Liver (tissue), 9 donors: ENCODE results near the gene MEF2D. TPM values are rescaled to one million over a fixed set of nuclear protein-coding genes. Genes with fewer than 3 reads are reported as not detected.
A peak's percentile ranks its signal among the peaks of the same experiment; 100 is the strongest.

Experiments used
- DNase-seq: peaks from one replicate; pipeline ENCODE4 v3.0.0-alpha.2; 2017; ENCODE audit warnings: low spot score
- H3K27ac ChIP-seq, 2 donors: one replicate each; pipeline ENCODE4 v1.7.0; 2013; ENCODE audit warnings: inconsistent platforms in 2 of 2, low read length in 2 of 2, control low read depth in 1 of 2, low read depth in 1 of 2, mild to moderate bottlenecking in 1 of 2
- H3K27me3 ChIP-seq, 4 donors: one replicate each; pipeline versions ENCODE4 v1.6.1 to v1.7.0; 2013; ENCODE audit warnings: low read length in 3 of 4, inconsistent platforms in 1 of 4, mild to moderate bottlenecking in 1 of 4, moderate library complexity in 1 of 4; ENCODE audit not compliant: control insufficient read depth in 4 of 4, insufficient read depth in 4 of 4
- H3K36me3 ChIP-seq, 4 donors: one replicate each; pipeline versions ENCODE4 v1.6.1 to v1.7.0; 2013; ENCODE audit warnings: low read length in 3 of 4, mild to moderate bottlenecking in 3 of 4, low read depth in 1 of 4, moderate library complexity in 1 of 4; ENCODE audit not compliant: control insufficient read depth in 4 of 4, insufficient read depth in 3 of 4
- H3K4me1 ChIP-seq, 4 donors: one replicate each; pipeline versions ENCODE4 v1.6.1 to v1.7.0; 2013; ENCODE audit warnings: low read length in 3 of 4, mild to moderate bottlenecking in 3 of 4, moderate library complexity in 1 of 4; ENCODE audit not compliant: control insufficient read depth in 4 of 4, insufficient read depth in 4 of 4
- H3K4me3 ChIP-seq, 3 donors: one replicate each; pipeline versions ENCODE4 v1.6.1 to v1.7.0; 2013; ENCODE audit warnings: low read length in 3 of 3, control low read depth in 1 of 3, low read depth in 1 of 3, mild to moderate bottlenecking in 1 of 3
- H3K9ac ChIP-seq, 2 donors: one replicate each; pipeline ENCODE4 v1.7.0; 2013; ENCODE audit warnings: low read length in 2 of 2, mild to moderate bottlenecking in 2 of 2, moderate library complexity in 2 of 2, control low read depth in 1 of 2, low read depth in 1 of 2
- H3K9me3 ChIP-seq, 4 donors: one replicate each; pipeline versions ENCODE4 v1.6.1 to v1.7.0; 2013; ENCODE audit warnings: low read length in 3 of 4; ENCODE audit not compliant: control insufficient read depth in 4 of 4
- FOXA1 ChIP-seq: IDR thresholded peaks from 2 replicates; pipeline ENCODE4 v1.6.1; 2016; ENCODE audit warnings: antibody characterized with exemption
- FOXA2 ChIP-seq: IDR thresholded peaks from 2 replicates; pipeline ENCODE4 v1.6.1; 2016; ENCODE audit warnings: antibody characterized with exemption
- GABPA ChIP-seq, 2 donors: IDR thresholded peaks in 1 of 2; conservative IDR thresholded peaks in 1 of 2; 2 replicates each; pipeline ENCODE4 v1.6.1; 2016; ENCODE audit warnings: antibody characterized with exemption in 2 of 2, mild to moderate bottlenecking in 1 of 2, moderate library complexity in 1 of 2
- HNF4A ChIP-seq, 2 donors: conservative IDR thresholded peaks; 2 replicates each; pipeline ENCODE4 v1.6.1; 2016; ENCODE audit warnings: antibody characterized with exemption in 2 of 2, mild to moderate bottlenecking in 2 of 2
- HNF4G ChIP-seq: IDR thresholded peaks from 2 replicates; pipeline ENCODE4 v1.6.1; 2016; ENCODE audit warnings: antibody characterized with exemption
- NR2F2 ChIP-seq: IDR thresholded peaks from 2 replicates; pipeline ENCODE4 v1.6.1; 2016; ENCODE audit warnings: antibody characterized with exemption
- RAD21 ChIP-seq, 2 donors: IDR thresholded peaks; 2 replicates each; pipeline ENCODE4 v1.6.1; 2016; ENCODE audit warnings: antibody characterized with exemption in 2 of 2, mild to moderate bottlenecking in 2 of 2
- RXRA ChIP-seq, 2 donors: IDR thresholded peaks; 2 replicates each; pipeline ENCODE4 v1.6.1; 2017 to 2018; ENCODE audit warnings: antibody characterized with exemption in 2 of 2, mild to moderate bottlenecking in 1 of 2
- SP1 ChIP-seq: IDR thresholded peaks from 2 replicates; pipeline ENCODE4 v1.6.1; 2018; ENCODE audit warnings: antibody characterized with exemption, mild to moderate bottlenecking
- YY1 ChIP-seq: IDR thresholded peaks from 2 replicates; pipeline ENCODE4 v1.6.1; 2016; ENCODE audit warnings: antibody characterized with exemption, mild to moderate bottlenecking
- ZBTB33 ChIP-seq: IDR thresholded peaks from 2 replicates; pipeline ENCODE4 v1.6.1; 2016; ENCODE audit warnings: antibody characterized with exemption
- WGBS: extraction: QIAGEN DNeasy Blood & Tissue Kit; methylation state at CpG from one replicate; pipeline ENCODE4 v1.1.7; 2013; 5-methylcytosine and 5-hydroxymethylcytosine counted together
- polyA plus RNA-seq, 2 donors: library from polyadenylated mRNA; stranded (reverse) in 1 of 2; unstranded in 1 of 2; fragments of 200-250 nt in 1 of 2; fragments of >200 nt in 1 of 2; fragmentation: Nextera tagmentation in 1 of 2; extraction: Ambion mirVana in 1 of 2; gene quantifications; one replicate each; pipeline versions ENCODE4 v1.2.1 to v1.2.3, GENCODE V29; 2013 to 2015
- total RNA-seq, 2 donors: library from RNA; depleted of rRNA; stranded (reverse); fragments of >200 nt; gene quantifications; one replicate each; pipeline ENCODE4 v1.2.3, GENCODE V29; 2014
- TF ChIP-seq, protein P1 (sequence below): IDR thresholded peaks from 2 replicates; pipeline ENCODE4 v1.6.1; 2016; ENCODE audit warnings: antibody characterized with exemption, mild to moderate bottlenecking
- TF ChIP-seq, protein P2 (sequence below): IDR thresholded peaks from 2 replicates; pipeline ENCODE4 v1.6.1; 2016; ENCODE audit warnings: antibody characterized with exemption
- donor health status: healthy.
- donor health status: healthy.
- donor health status: healthy.
- donor health status: healthy.
- donor health status: healthy.

Gene MEF2D
- total and polyA plus RNA-seq, 4 donors: 3.4 to 7.6 (median 5.5) TPM

DNA sequence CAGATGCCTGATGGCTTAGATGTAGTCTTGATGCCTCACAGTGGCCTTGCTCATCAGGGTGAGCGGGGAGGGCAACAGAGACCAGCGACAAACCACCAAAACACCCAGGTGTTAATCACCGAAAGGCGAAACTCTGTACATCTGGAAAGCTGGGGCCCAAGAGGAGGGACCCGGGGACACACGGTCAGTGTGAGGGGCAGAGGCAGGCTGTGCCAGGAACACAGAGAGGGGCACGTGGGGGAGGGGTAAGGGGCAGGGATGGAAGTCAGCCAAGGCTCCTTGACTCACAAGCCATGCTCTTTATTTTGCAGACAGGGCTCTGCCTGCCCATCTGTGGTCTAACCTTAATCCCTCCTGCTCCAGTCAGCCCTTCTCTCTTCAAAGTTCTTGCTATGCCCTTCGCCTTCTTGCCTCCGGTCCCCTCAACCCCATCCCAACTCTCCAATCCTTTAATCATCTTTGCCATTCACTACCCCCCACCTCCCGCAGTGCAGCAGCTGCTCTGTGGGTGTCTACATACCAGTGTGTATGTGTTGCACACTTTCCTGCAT is 4.3 kb downstream of the MEF2D start:
- H3K27ac ChIP-seq: peak overlapping the region; percentile 15 to 46
- 72% methylated on average over 10 of the region's 10 CpGs for WGBS

GRCh38 chr1:156495401-156496140 is 5.0 kb downstream of the MEF2D start:
- H3K27me3 ChIP-seq: no peaks in the 10 kb centered on the region
- peaks cover 0 to 2% (median 0%) of the 10 kb centered on the region in 4 donors for H3K36me3 ChIP-seq
- H3K4me3 ChIP-seq: no peak overlapping the region
- peaks cover 37 to 90% (median 79%) of the 10 kb centered on the region in 4 donors for H3K4me1 ChIP-seq
- H3K9me3 ChIP-seq: no peaks in the 10 kb centered on the region
- TF ChIP-seq SP1: peak; percentile 35
- peak; percentile 45 to 55 for TF ChIP-seq RAD21 (IDR thresholded peaks at IDR 0.05)
- TF ChIP-seq RXRA (IDR thresholded peaks at IDR 0.05): peak; percentile 76 to 90
- TF ChIP-seq HNF4G: no peak
- peak; percentile 77 for TF ChIP-seq NR2F2
- peak; percentile 83 for TF ChIP-seq FOXA1
- TF ChIP-seq HNF4A (conservative IDR thresholded peaks at IDR 0.05): peak; percentile 45 to 56
- TF ChIP-seq ZBTB33: no peak
- peak; percentile 73 for TF ChIP-seq YY1
- peak; percentile 86 for TF ChIP-seq FOXA2
- no peak for TF ChIP-seq GABPA (IDR thresholded peaks at IDR 0.05 in 1 of 2, conservative IDR thresholded peaks at IDR 0.05 in 1 of 2)
- TF ChIP-seq, protein P1, sequence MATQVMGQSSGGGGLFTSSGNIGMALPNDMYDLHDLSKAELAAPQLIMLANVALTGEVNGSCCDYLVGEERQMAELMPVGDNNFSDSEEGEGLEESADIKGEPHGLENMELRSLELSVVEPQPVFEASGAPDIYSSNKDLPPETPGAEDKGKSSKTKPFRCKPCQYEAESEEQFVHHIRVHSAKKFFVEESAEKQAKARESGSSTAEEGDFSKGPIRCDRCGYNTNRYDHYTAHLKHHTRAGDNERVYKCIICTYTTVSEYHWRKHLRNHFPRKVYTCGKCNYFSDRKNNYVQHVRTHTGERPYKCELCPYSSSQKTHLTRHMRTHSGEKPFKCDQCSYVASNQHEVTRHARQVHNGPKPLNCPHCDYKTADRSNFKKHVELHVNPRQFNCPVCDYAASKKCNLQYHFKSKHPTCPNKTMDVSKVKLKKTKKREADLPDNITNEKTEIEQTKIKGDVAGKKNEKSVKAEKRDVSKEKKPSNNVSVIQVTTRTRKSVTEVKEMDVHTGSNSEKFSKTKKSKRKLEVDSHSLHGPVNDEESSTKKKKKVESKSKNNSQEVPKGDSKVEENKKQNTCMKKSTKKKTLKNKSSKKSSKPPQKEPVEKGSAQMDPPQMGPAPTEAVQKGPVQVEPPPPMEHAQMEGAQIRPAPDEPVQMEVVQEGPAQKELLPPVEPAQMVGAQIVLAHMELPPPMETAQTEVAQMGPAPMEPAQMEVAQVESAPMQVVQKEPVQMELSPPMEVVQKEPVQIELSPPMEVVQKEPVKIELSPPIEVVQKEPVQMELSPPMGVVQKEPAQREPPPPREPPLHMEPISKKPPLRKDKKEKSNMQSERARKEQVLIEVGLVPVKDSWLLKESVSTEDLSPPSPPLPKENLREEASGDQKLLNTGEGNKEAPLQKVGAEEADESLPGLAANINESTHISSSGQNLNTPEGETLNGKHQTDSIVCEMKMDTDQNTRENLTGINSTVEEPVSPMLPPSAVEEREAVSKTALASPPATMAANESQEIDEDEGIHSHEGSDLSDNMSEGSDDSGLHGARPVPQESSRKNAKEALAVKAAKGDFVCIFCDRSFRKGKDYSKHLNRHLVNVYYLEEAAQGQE: peak; percentile 73
- DNase-seq: no peak
- H3K9ac ChIP-seq: peak overlapping the region; percentile 4 to 16
- H3K27ac ChIP-seq: peak overlapping the region; percentile 15 to 46
- WGBS: 59% methylated on average over 9 of the region's 9 CpGs

More for the DNA sequence above, 4.3 kb downstream of the MEF2D start:
- peaks cover 0 to 2% (median 0%) of the 10 kb centered on the region in 4 donors for H3K36me3 ChIP-seq
- no peak for DNase-seq
- TF ChIP-seq YY1: no peak
- TF ChIP-seq, protein P2, sequence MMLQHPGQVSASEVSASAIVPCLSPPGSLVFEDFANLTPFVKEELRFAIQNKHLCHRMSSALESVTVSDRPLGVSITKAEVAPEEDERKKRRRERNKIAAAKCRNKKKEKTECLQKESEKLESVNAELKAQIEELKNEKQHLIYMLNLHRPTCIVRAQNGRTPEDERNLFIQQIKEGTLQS: no peak
- peaks cover 31 to 83% (median 72%) of the 10 kb centered on the region in 4 donors for H3K4me1 ChIP-seq
- no peak overlapping the region for H3K4me3 ChIP-seq
- H3K27me3 ChIP-seq: no peaks in the 10 kb centered on the region
- H3K9me3 ChIP-seq: no peaks in the 10 kb centered on the region
- H3K9ac ChIP-seq: peak overlapping the region in 1 of 2 donors; percentile 16
